HG03097 (cell line): ENCODE measurements around the gene CLEC16A.
"Not testable (repeated sequence)": the region's sequence is repeated elsewhere in the genome, so short reads cannot be mapped to it uniquely, and the experiment has no call there.

Experiments used
- ATAC-seq: cut with Tn5 transposase; IDR thresholded peaks from one replicate; pipeline ENCODE4 v1.9.1; 2021; ENCODE audit not compliant: unreplicated experiment, low FRiP score

Gene CLEC16A

DNA sequence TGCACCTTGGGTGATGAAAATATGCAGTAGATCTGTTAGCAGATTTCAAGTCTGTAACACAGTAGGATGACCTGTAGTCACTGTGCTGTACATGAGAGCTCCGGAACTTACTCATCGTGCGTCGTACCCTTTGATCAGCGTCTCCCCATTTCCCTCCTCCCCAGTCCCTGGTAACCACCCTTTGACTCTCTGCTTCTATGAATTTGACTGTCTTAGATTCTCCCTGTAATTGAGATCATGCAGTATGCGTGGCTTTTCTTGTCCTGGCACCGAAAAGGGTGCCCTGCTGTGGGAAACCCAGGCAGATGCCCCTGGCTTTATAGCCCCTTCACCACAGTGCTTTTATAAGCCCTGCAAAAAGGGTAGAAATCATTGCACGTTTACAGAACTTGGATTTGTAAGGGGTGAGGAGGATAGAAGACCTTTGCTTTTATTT lies 20.5 kb downstream of the CLEC16A start:
- peak; percentile 40 for ATAC-seq

DNA sequence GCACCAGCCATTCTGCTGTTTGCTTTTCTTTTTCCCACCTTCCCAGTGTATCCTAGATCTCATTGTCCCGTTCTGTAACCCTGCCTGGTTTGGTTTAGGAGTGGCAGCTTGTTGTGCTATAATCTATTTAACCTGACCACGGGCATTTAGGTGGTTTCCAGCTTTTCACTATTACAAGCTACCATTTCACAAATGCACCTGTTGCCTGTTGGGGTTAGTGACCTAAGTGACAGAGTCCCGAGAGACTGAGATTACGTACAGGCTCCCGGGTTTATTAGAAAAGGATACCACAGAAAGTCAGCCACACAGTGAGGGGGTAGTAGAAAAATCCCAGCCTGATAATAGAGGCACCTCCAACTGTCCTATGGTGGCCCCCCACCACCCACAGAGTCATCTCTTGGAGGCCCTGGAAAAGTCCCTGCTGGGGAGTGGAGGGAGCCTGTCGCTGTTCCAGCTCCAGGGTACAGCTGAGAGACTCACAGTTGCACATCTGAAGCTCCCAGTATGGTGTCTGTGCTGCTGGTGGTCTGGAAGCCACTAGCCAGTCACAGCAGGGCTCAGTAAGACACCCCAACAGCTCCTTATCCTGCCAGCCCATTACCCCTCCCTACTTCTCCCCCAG lies 21.2 kb downstream of the CLEC16A start:
- peak; percentile 65 for ATAC-seq

- no peak for ATAC-seq
These were observed 21.8 kb downstream of the CLEC16A start for GRCh38 chr16:10966129-10966528.

GRCh38 chr16:10966559-10966958 lies 22.2 kb downstream of the CLEC16A start:
- not testable (repeated sequence) for ATAC-seq

GRCh38 chr16:10967986-10968385 lies 23.6 kb downstream of the CLEC16A start:
- ATAC-seq: no peak

DNA sequence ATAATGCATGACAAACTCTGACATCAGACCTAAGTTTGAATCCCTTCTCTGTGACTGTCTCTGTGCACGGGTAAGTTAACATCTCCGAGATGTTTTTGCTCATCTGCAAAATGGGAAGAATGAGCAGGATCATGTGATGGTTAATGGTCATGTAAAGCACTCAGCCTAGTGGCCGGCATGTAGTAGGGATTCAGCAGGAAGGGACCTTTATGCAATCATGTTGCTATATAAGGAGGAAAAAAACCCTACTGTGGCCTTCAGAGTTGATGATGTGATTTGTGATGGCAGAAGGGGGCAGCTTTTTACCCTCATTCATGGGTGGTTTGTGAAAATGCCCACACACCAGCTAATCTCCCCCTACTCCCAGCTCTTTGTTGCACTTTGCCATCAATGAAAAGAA lies 24.1 kb downstream of the CLEC16A start:
- ATAC-seq: no peak

DNA sequence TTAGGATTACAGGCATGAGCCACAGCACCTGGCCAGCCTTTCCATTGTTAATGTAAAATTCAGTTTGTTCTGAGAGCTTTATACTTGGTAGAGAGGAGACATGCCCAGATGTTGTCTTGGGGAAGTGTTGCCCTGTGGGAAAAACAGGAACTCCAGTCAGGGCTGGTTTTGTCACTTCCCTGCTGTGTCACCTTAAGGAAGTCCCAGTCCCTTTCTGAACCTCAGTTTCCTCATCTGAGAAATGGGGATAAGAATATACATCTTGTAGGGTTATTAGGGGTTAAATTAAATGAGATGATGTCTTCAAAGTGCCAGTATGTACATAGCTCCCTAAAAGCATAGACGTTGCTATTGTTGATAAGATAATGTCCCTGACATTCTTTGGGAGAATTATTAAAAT lies 25.3 kb downstream of the CLEC16A start:
- no peak for ATAC-seq

DNA sequence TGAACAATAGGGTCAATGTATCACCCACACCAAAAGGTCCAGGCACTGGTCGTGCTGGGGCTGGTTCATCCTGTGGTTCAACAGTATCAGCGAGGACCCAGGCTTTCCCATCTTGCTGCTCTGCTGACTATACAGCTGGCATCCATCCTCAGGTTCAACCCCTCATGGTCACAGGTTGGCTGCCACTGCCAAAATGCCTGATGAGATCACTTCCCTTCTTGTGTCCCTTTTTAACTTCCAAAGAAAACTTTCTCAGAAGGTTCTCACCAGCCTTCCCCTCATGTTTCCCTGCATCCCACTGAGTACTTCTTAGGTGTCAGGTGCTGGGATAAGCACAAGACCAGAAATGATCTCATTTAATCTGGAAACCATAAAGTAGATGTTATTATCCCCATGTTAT lies 25.7 kb downstream of the CLEC16A start:
- no peak for ATAC-seq

GRCh38 chr16:10971560-10971961 lies 27.2 kb downstream of the CLEC16A start:
- no peak for ATAC-seq

DNA sequence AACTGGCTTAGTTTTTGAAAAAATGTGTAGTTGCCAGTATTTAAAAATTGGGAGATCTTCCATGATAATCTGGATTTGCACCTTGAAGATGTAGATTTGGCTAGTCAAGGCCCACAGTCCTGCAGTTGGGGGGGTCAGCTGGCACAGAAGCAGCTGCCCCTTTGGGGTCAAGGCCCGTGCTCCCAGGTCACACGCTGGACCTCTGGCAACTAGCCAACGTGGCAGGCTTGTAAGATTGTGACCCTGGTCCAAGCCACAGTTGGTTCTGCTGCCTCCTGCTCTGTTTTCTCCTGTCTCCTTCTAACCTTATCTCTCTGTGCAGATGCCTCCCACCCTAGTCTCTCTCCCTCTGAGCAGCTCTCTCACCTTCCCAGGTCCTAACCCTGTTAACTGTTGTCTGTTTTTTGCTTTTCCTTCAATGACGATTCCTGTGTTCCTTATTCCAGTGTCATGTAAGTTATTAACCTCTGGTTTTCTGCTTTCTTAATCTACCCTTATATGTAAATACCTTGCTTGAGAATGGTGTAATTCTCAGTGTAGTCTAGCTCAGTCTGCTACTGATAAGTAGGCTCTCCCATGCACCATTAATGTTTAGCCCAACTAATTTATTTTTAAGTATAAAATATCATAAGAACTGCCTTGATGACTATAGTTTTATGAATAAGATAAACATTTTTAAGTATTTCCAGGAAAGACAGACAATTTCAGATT lies 27.9 kb downstream of the CLEC16A start:
- ATAC-seq: no peak

- ATAC-seq: no peak
These were observed 28.6 kb downstream of the CLEC16A start for GRCh38 chr16:10972819-10973464.

GRCh38 chr16:10976634-10977033 lies 32.3 kb downstream of the CLEC16A start:
- ATAC-seq: no peak

GRCh38 chr16:10978124-10978523 lies 33.8 kb downstream of the CLEC16A start:
- no peak for ATAC-seq

DNA sequence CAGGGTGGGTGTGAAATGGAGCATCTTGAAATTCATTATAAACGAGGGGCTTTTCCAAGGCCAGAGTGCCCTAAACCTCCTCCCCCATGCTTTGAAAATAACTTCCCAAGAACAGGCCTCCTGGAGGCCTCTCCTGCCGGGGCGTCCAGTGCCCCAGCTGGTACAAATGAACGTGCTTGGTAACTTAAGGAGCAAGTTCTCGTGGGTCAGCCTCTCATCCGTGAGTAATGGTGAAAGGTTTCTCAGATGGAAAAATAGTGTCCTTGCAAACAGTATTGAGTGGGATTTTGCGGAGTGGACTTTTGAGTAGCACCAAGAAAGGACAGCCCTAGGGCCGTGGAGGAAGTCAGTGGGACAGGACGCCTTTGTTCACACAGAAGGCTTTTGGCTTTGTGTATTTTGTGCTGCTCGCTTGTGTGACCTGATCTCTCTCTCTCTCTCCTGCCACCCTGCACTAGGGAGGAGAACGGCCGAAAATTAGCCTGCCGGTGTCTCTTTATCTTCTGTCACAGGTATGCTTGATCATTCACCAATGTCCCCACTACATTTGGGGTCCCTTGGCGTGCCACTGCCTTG lies 34.6 kb downstream of the CLEC16A start:
- ATAC-seq: no peak

- ATAC-seq: no peak
These were observed 35.6 kb downstream of the CLEC16A start for GRCh38 chr16:10979717-10980601.

GRCh38 chr16:10980813-10981212 lies 36.4 kb downstream of the CLEC16A start:
- ATAC-seq: no peak

DNA sequence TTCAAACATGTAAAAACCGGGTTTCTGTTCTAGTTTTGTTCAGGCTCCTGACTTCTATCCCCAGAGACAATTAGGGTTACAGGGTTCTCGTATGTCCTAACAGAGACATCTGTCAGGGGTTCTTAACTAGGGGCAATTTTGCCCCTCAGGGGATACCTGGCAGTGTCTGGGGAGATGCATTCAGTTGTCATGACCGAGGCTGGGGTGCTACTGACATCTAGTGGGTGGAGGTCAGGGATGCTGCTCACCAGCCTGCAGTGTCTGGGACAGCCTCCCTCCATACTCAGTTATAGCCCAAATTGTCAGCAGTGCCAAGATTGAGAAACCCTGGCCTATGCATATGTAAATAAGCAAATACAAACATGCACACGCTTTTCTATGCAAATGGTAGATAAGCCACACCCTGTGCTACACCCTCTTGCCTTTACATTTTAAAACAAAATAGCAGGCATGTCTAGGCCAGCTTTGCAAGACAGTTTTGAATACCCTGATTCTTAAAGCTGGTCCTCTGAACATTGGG lies 37.4 kb downstream of the CLEC16A start:
- ATAC-seq: peak; percentile 47

DNA sequence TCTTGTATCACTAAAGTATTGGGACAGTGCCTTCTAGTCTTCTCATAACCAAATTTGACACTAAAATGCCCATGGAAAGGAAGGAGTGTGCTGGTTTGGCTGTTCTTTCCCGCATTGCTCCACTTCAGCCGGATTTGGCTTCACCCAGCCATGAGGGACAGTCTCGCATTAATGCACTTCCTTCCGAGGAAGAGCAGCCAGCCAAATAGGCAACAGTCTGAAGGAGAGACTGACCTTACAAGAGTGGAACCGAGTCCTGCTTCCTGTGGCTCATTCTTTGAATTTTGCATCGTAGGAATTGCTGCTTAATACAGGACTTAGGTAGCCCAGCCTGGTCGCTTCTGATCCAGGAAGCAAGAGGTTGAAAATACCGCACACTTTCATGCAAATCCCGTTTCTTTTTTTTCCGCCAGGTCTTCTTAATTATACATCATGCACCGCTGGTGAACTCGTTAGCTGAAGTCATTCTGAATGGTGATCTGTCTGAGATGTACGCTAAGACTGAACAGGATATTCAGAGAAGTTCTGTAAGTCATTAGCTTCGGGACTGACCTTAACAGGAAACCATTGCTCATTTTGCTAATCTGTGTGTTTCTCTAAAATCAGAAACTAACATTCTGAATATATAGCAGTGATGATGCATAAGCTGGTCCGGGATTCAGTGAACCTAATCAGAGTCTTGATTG lies 38.2 kb downstream of the CLEC16A start:
- peak; percentile 40 for ATAC-seq

GRCh38 chr16:10983159-10983558 lies 38.8 kb downstream of the CLEC16A start:
- ATAC-seq: peak; percentile 30

DNA sequence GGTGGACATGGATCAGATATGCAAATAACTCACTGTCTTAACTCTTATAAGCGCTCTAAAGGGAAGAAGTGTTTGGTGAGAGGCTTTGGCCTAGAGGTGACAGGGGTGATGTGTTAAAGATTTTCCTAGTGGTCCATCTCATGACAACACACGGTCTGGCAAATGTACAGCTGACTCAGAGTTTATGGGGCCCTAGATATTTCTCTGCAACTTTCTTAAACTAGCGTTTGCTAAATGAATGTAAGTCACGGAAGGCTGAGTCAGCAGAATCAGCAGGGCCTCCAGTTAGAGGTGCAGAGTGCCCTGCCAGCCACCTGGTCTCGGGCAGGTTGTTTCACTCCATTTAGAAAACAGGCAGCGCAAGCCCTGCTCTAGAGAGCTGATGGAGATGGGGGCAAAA lies 40.1 kb downstream of the CLEC16A start:
- ATAC-seq: no peak
